Keratinocyte (primary cell): Measurements from ENCODE around the gene ORM2. TPM values are rescaled to one million over a fixed set of nuclear protein-coding genes. Genes with fewer than 3 reads are reported as not detected.
A peak's percentile ranks its signal among the peaks of the same experiment; 100 is the strongest.

Experiments
- DNase-seq: peaks from one replicate; pipeline ENCODE4 v3.0.0-alpha.2; 2011; ENCODE audit warnings: low read depth, missing footprints, low spot score
- FAIRE-seq: peaks from 2 replicates; lab custom pipeline; 2011; peaks lifted over from hg19 to GRCh38; lab: Jason Lieb, UNC
- H2AFZ ChIP-seq: 2 replicates; pipeline ENCODE4 v1.6.0; 2012; ENCODE audit warnings: low read length, control low read depth, inconsistent platforms; ENCODE audit not compliant: control insufficient read depth
- H3K27ac ChIP-seq: 2 replicates; pipeline ENCODE4 v1.5.1; 2011; ENCODE audit warnings: low read length; ENCODE audit not compliant: control insufficient read depth, insufficient read depth
- H3K27me3 ChIP-seq: 3 replicates; pipeline ENCODE4 v1.6.0; 2011; ENCODE audit warnings: low read length; ENCODE audit not compliant: control insufficient read depth, insufficient read depth; ENCODE audit errors: extremely low read depth
- H3K36me3 ChIP-seq, 2 experiments: 2 replicates in 1 of 2; 3 replicates in 1 of 2; pipeline ENCODE4 v1.5.1; 2011; ENCODE audit warnings: low read length in 2 of 2, mild to moderate bottlenecking in 1 of 2; ENCODE audit not compliant: control insufficient read depth in 2 of 2, insufficient read depth in 2 of 2; ENCODE audit errors: extremely low read depth in 1 of 2
- H3K4me1 ChIP-seq: 3 replicates; pipeline ENCODE4 v1.5.1; 2011; ENCODE audit warnings: low read length; ENCODE audit not compliant: control insufficient read depth, insufficient read depth; ENCODE audit errors: extremely low read depth
- H3K4me2 ChIP-seq: 3 replicates; pipeline ENCODE4 v1.6.0; 2011; ENCODE audit warnings: low read depth, low read length; ENCODE audit not compliant: control insufficient read depth, insufficient read depth; ENCODE audit errors: extremely low read depth
- H3K4me3 ChIP-seq, 3 experiments: fragments of 200-600 bp in 1 of 3; sonication (generic) in 1 of 3; 2 replicates in 2 of 3; 3 replicates in 1 of 3; pipeline ENCODE4 v1.5.1; 2011 to 2016; ENCODE audit warnings: low read length in 3 of 3, mild to moderate bottlenecking in 3 of 3, control low read depth in 2 of 3, inconsistent platforms in 1 of 3, low read depth in 1 of 3, mixed read lengths in 1 of 3, mixed run types in 1 of 3, moderate library complexity in 1 of 3; ENCODE audit not compliant: control insufficient read depth in 2 of 3, insufficient read depth in 2 of 3; ENCODE audit errors: extremely low read depth in 1 of 3
- H3K79me2 ChIP-seq: 2 replicates; pipeline ENCODE4 v1.6.0; 2012; ENCODE audit warnings: low read length; ENCODE audit not compliant: control insufficient read depth, insufficient read depth
- H3K9ac ChIP-seq: 3 replicates; pipeline ENCODE4 v1.6.0; 2011; ENCODE audit warnings: low read length; ENCODE audit not compliant: control insufficient read depth, insufficient read depth; ENCODE audit errors: extremely low read depth
- H3K9me1 ChIP-seq: 3 replicates; pipeline ENCODE4 v1.6.0; 2011; ENCODE audit warnings: low read length; ENCODE audit not compliant: control insufficient read depth, insufficient read depth; ENCODE audit errors: extremely low read depth
- H3K9me3 ChIP-seq: 2 replicates; pipeline ENCODE4 v1.5.1; 2012; ENCODE audit warnings: low read depth, low read length; ENCODE audit not compliant: control insufficient read depth
- H4K20me1 ChIP-seq: 3 replicates; pipeline ENCODE4 v1.6.0; 2011; ENCODE audit warnings: low read length; ENCODE audit not compliant: control insufficient read depth, insufficient read depth; ENCODE audit errors: extremely low read depth
- CTCF ChIP-seq, 3 experiments: IDR thresholded peaks in 1 of 3; conservative IDR thresholded peaks in 1 of 3; optimal IDR thresholded peaks in 1 of 3; 2 replicates in 2 of 3; 3 replicates in 1 of 3; pipeline versions ENCODE3 to v1.5.1; 2011; ENCODE audit warnings: low read length in 3 of 3, mild to moderate bottlenecking in 3 of 3, moderate library complexity in 2 of 3, control low read depth in 1 of 3, inconsistent platforms in 1 of 3; ENCODE audit not compliant: insufficient read depth in 2 of 3; ENCODE audit errors: extremely low read depth in 1 of 3
- EZH2 ChIP-seq: IDR thresholded peaks from one replicate; pipeline ENCODE4 v1.6.1; 2012; ENCODE audit warnings: inconsistent platforms, mild to moderate bottlenecking, low read length, moderate library complexity
- dilution Hi-C: fragments of 300-500 bp; cut with MboI; formaldehyde crosslinking; loops from one replicate; pipeline ENCODE4 v1.7.0; 2020; ENCODE audit warnings: low sequenced_read_pairs; ENCODE audit not compliant: extremely low pct_ligation_motif_present
- polyA plus RNA-seq, 5 experiments: library from polyadenylated mRNA; depleted of rRNA in 3 of 5; stranded (reverse) in 3 of 5; stranded (forward) in 1 of 5; unstranded in 1 of 5; fragments of >200 nt; gene quantifications; 1 replicate in 1 of 5; 2 replicates in 3 of 5; 3 replicates in 1 of 5; pipeline versions ENCODE4 v1.2.1 to v1.2.3, GENCODE V29; 2011 to 2012; ENCODE audit warnings: missing spikeins in 2 of 5, low read depth in 1 of 5, low replicate concordance in 1 of 5

Gene ORM2
- polyA plus RNA-seq, 1 donor (not counting 4 experiments of a cell fraction or from before 2014, with no cell fraction given): not detected

- peaks cover 45% of the 10 kb centered on the region for H3K4me1 ChIP-seq
- no peaks in the 10 kb centered on the region for H3K9me1 ChIP-seq
- no peaks in the 10 kb centered on the region for H4K20me1 ChIP-seq
- H3K9me3 ChIP-seq: no peaks in the 10 kb centered on the region
- no peak overlapping the region for H2AFZ ChIP-seq
- peak overlapping the region; percentile 59 for H3K9ac ChIP-seq
- no peak overlapping the region for H3K4me3 ChIP-seq
- FAIRE-seq: peak; percentile 68
- H3K27me3 ChIP-seq: no peaks in the 10 kb centered on the region
- DNase-seq: no peak
- H3K27ac ChIP-seq: peak overlapping the region; percentile 82
- peaks cover 3 to 8% of the 10 kb centered on the region in 2 experiments for H3K36me3 ChIP-seq
- peaks cover 2% of the 10 kb centered on the region for H3K79me2 ChIP-seq
- TF ChIP-seq CTCF (optimal IDR thresholded peaks at IDR 0.05 in 1 of 3, IDR thresholded peaks at IDR 0.05 in 1 of 3, conservative IDR thresholded peaks at IDR 0.05 in 1 of 3; ENCODE audit: extremely low read depth in 1 of 3, insufficient read depth in 2 of 3, low read length in 3 of 3): no peak
- TF ChIP-seq EZH2: no peak
- dilution Hi-C loops: no loop called here
- peak overlapping the region; percentile 49 for H3K4me2 ChIP-seq
Observed at GRCh38 chr9:114282507-114282906, 47.2 kb upstream of the ORM2 start.

GRCh38 chr9:114282926-114283325, 46.7 kb upstream of the ORM2 start:
- peak overlapping the region; percentile 59 for H3K9ac ChIP-seq
- H3K4me3 ChIP-seq: no peak overlapping the region
- no peak overlapping the region for H2AFZ ChIP-seq
- H3K9me1 ChIP-seq: no peaks in the 10 kb centered on the region
- no peaks in the 10 kb centered on the region for H3K9me3 ChIP-seq
- peaks cover 45% of the 10 kb centered on the region for H3K4me1 ChIP-seq
- peaks cover 2% of the 10 kb centered on the region for H3K79me2 ChIP-seq
- DNase-seq: no peak
- peak; percentile 77 for FAIRE-seq
- TF ChIP-seq CTCF (optimal IDR thresholded peaks at IDR 0.05 in 1 of 3, IDR thresholded peaks at IDR 0.05 in 1 of 3, conservative IDR thresholded peaks at IDR 0.05 in 1 of 3; ENCODE audit: extremely low read depth in 1 of 3, insufficient read depth in 2 of 3, low read length in 3 of 3) (no peak), EZH2 (no peak)
- H3K27ac ChIP-seq: peak overlapping the region; percentile 82
- no peaks in the 10 kb centered on the region for H4K20me1 ChIP-seq
- H3K27me3 ChIP-seq: no peaks in the 10 kb centered on the region
- dilution Hi-C loops: no loop called here
- H3K4me2 ChIP-seq: peak overlapping the region; percentile 49
- peaks cover 3 to 8% of the 10 kb centered on the region in 2 experiments for H3K36me3 ChIP-seq
